Measurements from ENCODE around the gene SEC31B.

SEC31B gene

GRCh38 chr10:100489396-100489795, 30.3 kb downstream of the SEC31B start:
- DNase-seq, result no peak

- no peak for DNase-seq
Measured at GRCh38 chr10:100487529-100487928, 32.1 kb downstream of the SEC31B start.

- no peak for DNase-seq
Measured at GRCh38 chr10:100485801-100486495, 33.7 kb downstream of the SEC31B start.

- no peak for DNase-seq
Measured at GRCh38 chr10:100485366-100485765, 34.3 kb downstream of the SEC31B start.

GRCh38 chr10:100483876-100484666, 35.6 kb downstream of the SEC31B start:
- no peak for DNase-seq

DNA sequence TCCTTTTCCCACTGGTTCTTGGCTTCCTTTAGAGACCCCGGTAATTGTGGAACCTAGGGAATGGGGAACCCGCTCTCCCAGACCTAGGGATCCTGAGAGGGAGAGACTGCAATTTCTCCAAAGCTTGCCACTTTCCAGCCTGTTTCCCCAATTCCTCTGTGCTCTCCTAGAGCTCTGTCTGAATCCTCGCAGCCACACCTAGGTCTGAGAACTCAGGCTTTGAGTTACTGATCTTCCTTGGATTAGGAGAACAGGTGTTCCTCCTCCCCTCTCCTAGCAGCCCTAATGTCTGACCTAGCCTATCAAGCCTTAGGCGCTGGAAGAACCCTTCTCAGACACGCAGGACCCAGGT, 36.9 kb downstream of the SEC31B start:
- no peak for DNase-seq

DNA sequence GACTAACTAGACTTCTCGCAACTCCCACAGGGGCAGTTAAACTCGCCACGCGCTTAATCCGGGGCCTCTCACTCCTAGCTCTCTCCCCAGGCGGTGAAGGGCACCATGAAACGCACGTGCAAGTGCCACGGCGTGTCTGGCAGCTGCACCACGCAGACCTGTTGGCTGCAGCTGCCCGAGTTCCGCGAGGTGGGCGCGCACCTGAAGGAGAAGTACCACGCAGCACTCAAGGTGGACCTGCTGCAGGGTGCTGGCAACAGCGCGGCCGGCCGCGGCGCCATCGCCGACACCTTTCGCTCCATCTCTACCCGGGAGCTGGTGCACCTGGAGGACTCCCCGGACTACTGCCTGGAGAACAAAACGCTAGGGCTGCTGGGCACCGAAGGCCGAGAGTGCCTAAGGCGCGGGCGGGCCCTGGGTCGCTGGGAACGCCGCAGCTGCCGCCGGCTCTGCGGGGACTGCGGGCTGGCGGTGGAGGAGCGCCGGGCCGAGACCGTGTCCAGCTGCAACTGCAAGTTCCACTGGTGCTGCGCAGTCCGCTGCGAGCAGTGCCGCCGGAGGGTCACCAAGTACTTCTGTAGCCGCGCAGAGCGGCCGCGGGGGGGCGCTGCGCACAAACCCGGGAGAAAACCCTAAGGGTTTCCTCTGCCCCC, 37.4 kb downstream of the SEC31B start:
- DNase-seq, result peak; percentile 12

DNA sequence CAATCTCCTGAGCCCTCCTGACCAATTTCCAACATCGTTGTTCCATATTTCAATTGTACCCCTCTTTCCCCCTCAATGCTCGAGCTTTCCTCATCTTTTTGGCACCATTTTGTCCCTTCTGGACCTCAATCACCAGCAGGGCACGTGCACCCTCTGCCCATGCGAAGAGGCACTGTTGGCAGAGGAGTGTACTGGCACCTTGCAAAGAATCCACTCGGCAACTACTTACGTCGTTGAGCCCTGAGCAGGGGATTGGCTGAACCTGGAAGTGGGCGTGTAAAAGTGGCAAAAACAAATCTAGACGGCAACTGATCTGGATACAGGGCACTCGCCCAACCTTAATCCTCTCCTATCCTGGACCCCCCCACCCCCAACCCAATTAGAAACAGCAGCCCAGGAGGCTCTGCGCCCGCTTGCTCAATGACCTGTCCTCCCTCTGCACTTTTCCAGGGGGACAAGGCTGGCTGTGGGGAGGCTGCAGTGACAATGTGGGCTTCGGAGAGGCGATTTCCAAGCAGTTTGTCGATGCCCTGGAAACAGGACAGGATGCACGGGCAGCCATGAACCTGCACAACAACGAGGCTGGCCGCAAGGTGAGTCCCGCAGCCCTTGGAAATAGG, 38.1 kb downstream of the SEC31B start:
- peak; percentile 87 for DNase-seq

DNA sequence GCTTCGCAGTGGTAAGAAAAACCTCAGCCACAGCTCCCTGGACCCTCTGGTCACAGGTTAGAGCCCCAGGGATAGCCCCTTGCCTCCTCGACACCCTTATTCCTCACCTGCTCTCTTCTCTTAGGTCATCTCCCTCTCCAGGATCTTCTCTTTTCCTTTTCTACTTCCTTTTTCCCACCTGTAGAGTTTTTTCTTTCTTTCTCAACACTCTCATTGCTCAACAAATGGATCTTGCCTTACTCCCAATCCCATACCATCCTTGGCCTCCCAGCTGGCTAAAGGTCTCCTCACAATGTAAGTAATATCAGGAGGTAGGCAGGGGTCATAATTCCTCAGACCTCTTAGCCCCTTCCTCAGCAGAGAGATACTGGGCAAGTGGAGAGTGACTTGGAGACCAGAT, 39.7 kb downstream of the SEC31B start:
- DNase-seq, result no peak

DNA sequence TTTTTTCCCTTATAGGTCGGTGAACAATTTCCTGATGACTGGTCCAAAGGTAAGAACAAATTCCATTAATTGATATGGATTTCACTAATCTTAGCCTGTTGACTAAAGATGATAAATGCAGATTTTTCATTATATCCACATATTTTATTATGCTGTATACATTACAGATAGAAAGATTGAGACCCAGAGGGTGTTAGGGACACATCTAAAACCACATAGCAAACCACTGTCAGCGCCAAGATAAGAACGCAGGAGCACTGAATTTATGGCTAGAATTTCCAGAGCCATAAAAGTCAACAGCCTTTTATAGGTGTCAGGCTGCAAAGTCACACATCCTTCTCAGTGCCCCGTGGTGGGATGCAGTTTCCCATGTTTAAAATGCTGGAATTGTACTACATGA, 40.6 kb downstream of the SEC31B start:
- DNase-seq, result no peak

- no peak for DNase-seq
Measured at GRCh38 chr10:100477970-100478369, 41.7 kb downstream of the SEC31B start.

GRCh38 chr10:100470367-100470766, 49.3 kb downstream of the SEC31B start:
- DNase-seq, result no peak

DNA sequence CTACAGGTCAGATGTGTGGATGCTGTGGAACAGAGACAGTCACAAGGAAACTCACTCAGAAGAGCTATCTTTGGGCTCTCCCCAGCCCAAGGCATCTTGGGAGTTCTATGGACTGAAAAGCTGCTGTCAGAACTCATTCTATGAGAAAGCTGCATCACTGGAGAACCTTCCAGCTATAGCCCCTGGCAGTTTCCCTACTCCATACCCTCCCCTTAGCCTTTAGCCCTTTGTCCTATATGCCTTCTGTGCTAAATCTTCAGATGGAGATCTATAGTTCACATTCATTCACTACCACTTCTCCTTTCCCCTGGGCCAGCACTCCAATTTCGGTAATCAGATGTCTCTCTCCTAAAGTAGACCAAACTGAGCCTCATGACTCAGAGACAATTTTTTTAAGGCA, 49.9 kb downstream of the SEC31B start:
- DNase-seq, result no peak

- no peak for DNase-seq
Measured at GRCh38 chr10:100468978-100469377, 50.7 kb downstream of the SEC31B start.

- no peak for DNase-seq
Measured at GRCh38 chr10:100468322-100468721, 51.3 kb downstream of the SEC31B start.

DNA sequence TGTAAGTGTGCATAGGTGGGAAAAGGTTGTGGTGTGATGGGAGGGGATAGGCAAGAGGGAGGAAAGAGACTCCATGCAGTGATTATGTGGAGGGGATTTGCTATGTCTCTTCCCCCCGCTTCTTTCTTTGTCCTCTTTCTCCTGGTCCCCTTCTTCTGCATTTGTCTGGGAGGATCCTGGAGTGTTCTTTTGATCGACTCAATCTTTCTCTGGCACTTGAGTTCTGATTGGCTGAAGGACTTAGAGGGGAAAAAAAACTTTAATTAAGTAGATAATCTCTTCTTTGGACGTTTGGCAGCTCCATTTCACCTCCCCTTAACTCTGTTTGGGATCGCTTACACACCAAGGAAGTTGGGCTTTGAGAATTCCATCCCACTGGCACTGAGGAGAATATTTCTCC, 57.0 kb downstream of the SEC31B start, which contains the start of gene WNT8B:
Gene WNT8B, plus strand, starts transcription at position 301 of the 400 bp plus-strand sequence. CDS start 160 bp downstream, outside the sequence.
- no peak for DNase-seq

GRCh38 chr10:100448951-100449350, 70.7 kb downstream of the SEC31B start:
- no peak for DNase-seq

- DNase-seq, result no peak
Measured at GRCh38 chr10:100447663-100448062, 72.0 kb downstream of the SEC31B start.

- no peak for DNase-seq
Measured at GRCh38 chr10:100446130-100446761, 73.4 kb downstream of the SEC31B start.

- no peak for DNase-seq
Measured at GRCh38 chr10:100442548-100442947, 77.1 kb downstream of the SEC31B start.

GRCh38 chr10:100438674-100439315, 80.9 kb downstream of the SEC31B start:
- DNase-seq, result no peak
